Measurements from ENCODE around the gene VASP. TPM values are rescaled to one million over a fixed set of nuclear protein-coding genes. Genes with fewer than 3 reads are reported as not detected.

VASP gene
- total RNA-seq, 2 donors from 2014 or later = 76.8 to 156 TPM

DNA sequence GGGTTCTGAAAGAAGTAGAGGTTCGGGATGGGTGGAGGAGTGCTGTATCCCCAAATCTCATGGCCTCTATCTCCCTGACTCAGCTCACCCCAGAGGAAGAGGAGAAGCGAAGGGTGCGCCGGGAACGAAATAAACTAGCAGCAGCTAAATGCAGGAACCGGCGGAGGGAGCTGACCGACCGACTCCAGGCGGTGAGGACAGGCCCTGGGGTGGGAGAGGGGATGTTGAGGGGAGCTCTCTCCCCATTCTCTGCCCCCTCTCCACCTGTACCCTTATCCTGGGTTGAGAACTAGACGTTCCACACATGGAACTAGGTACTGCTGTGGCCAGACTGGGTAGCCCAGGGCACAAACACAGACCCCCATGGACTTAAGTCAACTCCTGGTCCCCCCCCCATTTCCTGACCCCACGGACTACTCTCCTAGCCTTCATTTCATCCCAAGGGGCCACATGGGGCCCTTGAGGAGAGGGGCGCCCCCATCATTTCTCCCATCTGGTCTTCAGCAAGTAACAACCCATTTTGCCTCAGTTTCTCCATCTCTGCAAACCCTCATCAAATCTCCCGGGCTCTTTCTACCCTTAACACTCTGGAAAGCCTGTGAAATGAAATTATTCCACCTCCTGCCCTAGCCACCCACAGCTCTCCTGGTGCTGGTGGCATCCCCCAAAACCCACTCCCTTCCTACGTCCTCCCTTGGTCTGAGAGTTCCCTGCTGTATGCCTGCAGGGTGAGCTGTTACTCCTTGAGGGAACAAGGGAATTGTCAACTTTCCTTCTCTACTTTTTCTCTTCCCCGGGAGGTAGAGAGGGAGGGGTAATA lies 36.0 kb upstream of the VASP start:
- DNase-seq (ENCODE audit: low spot score in 2 of 2) (no peak), ATAC-seq (no peak)
- peak overlapping the region; percentile 90 to 96 for H3K27ac Mint-ChIP-seq
- no peaks in the 10 kb centered on the region for H3K9me3 Mint-ChIP-seq
- H3K36me3 Mint-ChIP-seq = peaks cover 0 to 9% of the 10 kb centered on the region in 2 donors

DNA sequence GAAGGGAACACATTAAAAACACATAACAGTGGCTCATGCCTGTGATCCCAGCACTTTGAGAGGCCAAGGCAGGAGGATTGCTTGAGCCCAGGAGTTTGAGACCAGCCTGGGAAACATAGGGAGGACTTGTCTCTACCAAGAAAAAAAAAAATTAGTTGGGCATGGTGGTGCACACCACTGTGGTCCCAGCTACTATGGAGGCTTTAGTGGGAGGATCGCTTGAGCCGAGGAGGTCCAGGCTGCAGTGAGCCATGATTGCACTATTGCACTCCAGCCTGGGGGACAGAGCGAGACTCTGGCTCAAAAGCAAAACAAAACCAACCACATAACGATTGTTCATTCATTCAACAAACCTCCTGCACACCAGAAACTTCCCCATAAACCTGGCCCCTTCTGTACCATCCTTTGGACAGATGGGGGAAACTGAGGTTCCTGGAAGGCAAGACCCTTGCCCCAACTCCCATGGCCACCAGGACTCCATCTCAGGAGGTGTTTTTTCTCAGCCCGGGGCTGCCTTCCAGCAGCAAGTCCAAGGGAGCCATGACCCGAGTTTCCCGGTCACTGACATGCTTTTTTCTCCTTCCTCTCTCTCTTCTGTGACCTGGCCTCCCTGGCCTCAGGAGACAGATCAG lies 35.2 kb upstream of the VASP start:
- no peaks in the 10 kb centered on the region for H3K9me3 Mint-ChIP-seq
- no peak for DNase-seq (ENCODE audit: low spot score in 2 of 2)
- H3K27ac Mint-ChIP-seq = peak overlapping the region; percentile 90 to 96
- H3K36me3 Mint-ChIP-seq = peaks cover 0 to 9% of the 10 kb centered on the region in 2 donors
- no peak for ATAC-seq

DNA sequence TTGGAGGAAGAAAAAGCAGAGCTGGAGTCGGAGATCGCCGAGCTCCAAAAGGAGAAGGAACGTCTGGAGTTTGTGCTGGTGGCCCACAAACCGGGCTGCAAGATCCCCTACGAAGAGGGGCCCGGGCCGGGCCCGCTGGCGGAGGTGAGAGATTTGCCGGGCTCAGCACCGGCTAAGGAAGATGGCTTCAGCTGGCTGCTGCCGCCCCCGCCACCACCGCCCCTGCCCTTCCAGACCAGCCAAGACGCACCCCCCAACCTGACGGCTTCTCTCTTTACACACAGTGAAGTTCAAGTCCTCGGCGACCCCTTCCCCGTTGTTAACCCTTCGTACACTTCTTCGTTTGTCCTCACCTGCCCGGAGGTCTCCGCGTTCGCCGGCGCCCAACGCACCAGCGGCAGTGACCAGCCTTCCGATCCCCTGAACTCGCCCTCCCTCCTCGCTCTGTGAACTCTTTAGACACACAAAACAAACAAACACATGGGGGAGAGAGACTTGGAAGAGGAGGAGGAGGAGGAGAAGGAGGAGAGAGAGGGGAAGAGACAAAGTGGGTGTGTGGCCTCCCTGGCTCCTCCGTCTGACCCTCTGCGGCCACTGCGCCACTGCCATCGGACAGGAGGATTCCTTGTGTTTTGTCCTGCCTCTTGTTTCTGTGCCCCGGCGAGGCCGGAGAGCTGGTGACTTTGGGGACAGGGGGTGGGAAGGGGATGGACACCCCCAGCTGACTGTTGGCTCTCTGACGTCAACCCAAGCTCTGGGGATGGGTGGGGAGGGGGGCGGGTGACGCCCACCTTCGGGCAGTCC lies 34.5 kb upstream of the VASP start:
- no peak for ATAC-seq
- Mint-ChIP-seq H3K9me3 (no peaks in the 10 kb centered on the region), H3K27ac (peak overlapping the region; percentile 90 to 96), H3K36me3 (peaks cover 0 to 9% of the 10 kb centered on the region in 2 donors)
- no peak for DNase-seq (ENCODE audit: low spot score in 2 of 2)

DNA sequence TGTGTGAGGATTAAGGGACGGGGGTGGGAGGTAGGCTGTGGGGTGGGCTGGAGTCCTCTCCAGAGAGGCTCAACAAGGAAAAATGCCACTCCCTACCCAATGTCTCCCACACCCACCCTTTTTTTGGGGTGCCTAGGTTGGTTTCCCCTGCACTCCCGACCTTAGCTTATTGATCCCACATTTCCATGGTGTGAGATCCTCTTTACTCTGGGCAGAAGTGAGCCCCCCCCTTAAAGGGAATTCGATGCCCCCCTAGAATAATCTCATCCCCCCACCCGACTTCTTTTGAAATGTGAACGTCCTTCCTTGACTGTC lies 34.0 kb upstream of the VASP start:
- no peaks in the 10 kb centered on the region for H3K9me3 Mint-ChIP-seq
- DNase-seq (ENCODE audit: low spot score in 2 of 2) (no peak), ATAC-seq (no peak)
- H3K27ac Mint-ChIP-seq = peak overlapping the region; percentile 96
- H3K36me3 Mint-ChIP-seq = peaks cover 0 to 9% of the 10 kb centered on the region in 2 donors

DNA sequence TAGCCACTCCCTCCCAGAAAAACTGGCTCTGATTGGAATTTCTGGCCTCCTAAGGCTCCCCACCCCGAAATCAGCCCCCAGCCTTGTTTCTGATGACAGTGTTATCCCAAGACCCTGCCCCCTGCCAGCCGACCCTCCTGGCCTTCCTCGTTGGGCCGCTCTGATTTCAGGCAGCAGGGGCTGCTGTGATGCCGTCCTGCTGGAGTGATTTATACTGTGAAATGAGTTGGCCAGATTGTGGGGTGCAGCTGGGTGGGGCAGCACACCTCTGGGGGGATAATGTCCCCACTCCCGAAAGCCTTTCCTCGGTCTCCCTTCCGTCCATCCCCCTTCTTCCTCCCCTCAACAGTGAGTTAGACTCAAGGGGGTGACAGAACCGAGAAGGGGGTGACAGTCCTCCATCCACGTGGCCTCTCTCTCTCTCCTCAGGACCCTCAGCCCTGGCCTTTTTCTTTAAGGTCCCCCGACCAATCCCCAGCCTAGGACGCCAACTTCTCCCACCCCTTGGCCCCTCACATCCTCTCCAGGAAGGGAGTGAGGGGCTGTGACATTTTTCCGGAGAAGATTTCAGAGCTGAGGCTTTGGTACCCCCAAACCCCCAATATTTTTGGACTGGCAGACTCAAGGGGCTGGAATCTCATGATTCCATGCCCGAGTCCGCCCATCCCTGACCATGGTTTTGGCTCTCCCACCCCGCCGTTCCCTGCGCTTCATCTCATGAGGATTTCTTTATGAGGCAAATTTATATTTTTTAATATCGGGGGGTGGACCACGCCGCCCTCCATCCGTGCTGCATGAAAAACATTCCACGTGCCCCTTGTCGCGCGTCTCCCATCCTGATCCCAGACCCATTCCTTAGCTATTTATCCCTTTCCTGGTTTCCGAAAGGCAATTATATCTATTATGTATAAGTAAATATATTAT lies 33.3 kb upstream of the VASP start:
- peak overlapping the region; percentile 96 for H3K27ac Mint-ChIP-seq
- H3K36me3 Mint-ChIP-seq = peaks cover 0 to 9% of the 10 kb centered on the region in 2 donors
- DNase-seq (ENCODE audit: low spot score in 2 of 2) (no peak), ATAC-seq (no peak)
- no peaks in the 10 kb centered on the region for H3K9me3 Mint-ChIP-seq

DNA sequence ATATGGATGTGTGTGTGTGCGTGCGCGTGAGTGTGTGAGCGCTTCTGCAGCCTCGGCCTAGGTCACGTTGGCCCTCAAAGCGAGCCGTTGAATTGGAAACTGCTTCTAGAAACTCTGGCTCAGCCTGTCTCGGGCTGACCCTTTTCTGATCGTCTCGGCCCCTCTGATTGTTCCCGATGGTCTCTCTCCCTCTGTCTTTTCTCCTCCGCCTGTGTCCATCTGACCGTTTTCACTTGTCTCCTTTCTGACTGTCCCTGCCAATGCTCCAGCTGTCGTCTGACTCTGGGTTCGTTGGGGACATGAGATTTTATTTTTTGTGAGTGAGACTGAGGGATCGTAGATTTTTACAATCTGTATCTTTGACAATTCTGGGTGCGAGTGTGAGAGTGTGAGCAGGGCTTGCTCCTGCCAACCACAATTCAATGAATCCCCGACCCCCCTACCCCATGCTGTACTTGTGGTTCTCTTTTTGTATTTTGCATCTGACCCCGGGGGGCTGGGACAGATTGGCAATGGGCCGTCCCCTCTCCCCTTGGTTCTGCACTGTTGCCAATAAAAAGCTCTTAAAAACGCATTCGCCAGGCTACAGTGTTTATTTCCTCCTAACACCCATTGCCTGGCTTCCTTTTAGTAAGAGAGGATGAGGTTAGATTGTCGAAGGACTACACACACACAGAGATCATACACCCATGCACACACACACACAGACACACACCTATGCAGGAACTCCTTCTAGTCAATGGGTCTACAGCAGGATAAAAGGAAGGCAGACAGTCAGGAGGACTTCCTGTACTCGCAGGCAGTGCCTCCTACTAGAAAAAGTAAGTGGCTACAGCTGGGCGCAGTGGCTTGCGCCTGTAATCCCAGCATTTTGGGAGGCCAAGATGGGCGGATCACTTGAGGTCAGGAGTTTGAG lies 32.4 kb upstream of the VASP start:
- peak overlapping the region; percentile 96 for H3K27ac Mint-ChIP-seq
- no peak for ATAC-seq
- H3K9me3 Mint-ChIP-seq = no peaks in the 10 kb centered on the region
- H3K36me3 Mint-ChIP-seq = peaks cover 0 to 9% of the 10 kb centered on the region in 2 donors
- DNase-seq (ENCODE audit: low spot score in 2 of 2) = no peak

DNA sequence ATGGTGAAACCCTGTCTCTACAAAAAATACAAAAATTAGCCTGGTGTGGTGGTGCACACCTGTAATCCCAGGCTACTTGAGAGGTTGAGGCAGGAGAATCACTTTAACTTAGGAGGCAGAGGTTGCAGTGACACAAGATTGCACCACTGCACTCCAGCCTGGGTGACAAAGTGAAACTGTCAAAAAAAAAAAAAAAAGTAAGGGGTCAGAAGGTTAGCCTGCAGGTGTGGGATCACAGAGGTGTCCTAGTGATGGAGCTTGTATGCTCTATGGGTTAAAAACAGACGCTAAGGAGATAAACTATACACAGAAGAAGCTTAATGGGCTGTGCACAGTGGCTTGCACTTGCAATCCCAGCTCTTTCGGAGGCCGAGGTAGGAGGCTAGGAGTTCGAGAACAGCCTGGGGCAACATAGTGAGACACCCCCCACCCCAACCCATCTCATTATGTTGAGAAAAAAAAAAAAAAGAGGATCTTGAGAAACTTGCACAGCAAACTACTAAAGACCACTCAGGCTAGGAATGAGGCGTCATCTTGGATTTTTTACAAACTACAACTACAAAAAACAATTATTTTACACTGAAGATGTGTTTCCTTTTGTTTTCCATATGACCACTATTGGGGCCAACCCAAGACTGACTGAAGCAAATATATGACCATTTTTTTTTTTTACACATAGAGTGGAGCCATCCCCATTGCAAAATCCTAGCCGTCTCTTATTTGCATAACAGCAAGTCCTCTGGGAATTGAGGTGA lies 31.6 kb upstream of the VASP start:
- DNase-seq (ENCODE audit: low spot score in 2 of 2) (no peak), ATAC-seq (no peak)
- peaks cover 0 to 9% of the 10 kb centered on the region in 2 donors for H3K36me3 Mint-ChIP-seq
- no peaks in the 10 kb centered on the region for H3K9me3 Mint-ChIP-seq
- peak overlapping the region in 1 of 2 donors; percentile 96 for H3K27ac Mint-ChIP-seq

DNA sequence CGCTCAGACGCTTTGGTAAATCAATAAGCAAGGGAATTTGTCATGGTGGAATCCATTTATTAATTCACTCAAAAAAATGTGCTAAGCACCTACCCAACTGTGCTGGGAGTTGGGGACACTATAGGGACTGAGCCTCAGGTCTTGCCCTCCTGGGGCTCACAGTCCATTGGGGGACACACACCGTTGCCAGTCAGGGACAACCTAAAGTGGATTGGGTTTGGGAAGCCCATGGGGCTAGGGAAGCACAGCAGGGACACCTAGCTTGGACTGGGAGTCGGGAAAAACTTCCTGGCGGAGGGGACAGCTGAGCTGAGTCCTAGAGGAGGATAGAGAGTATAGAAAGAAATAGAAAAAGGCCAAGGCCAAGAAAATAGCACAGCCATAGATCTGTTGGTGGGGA lies 31.0 kb upstream of the VASP start:
- DNase-seq (ENCODE audit: low spot score in 2 of 2) = no peak

DNA sequence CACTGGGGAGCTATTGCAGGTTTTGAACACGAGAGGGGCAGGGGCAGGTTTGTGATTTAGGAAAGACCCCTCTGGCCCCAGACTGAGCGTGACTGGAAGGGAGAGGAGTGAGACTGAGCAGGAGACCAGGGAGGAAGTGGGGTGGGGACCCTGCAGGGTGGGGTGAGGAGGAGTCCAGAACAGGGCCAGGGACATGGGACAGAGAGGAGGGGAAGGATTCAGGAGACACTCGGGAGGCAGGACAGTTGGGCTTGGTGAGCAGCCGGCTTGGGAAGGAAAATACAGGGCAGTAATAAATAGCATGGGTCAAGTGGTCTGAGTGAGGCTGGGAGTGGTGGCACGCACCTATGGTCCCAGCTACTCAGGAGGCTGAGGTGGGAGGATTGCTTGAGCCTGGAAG lies 30.1 kb upstream of the VASP start:
- H3K36me3 Mint-ChIP-seq = peaks cover 0 to 9% of the 10 kb centered on the region in 2 donors
- DNase-seq (ENCODE audit: low spot score in 2 of 2) (no peak), ATAC-seq (no peak)
- peak overlapping the region in 1 of 2 donors; percentile 88 for H3K27ac Mint-ChIP-seq
- no peaks in the 10 kb centered on the region for H3K9me3 Mint-ChIP-seq

More for the DNA sequence above, 31.0 kb upstream of the VASP start:
- Mint-ChIP-seq H3K27ac (peak overlapping the region in 1 of 2 donors; percentile 96), H3K9me3 (no peaks in the 10 kb centered on the region), H3K36me3 (peaks cover 0 to 9% of the 10 kb centered on the region in 2 donors)
- ATAC-seq = no peak

DNA sequence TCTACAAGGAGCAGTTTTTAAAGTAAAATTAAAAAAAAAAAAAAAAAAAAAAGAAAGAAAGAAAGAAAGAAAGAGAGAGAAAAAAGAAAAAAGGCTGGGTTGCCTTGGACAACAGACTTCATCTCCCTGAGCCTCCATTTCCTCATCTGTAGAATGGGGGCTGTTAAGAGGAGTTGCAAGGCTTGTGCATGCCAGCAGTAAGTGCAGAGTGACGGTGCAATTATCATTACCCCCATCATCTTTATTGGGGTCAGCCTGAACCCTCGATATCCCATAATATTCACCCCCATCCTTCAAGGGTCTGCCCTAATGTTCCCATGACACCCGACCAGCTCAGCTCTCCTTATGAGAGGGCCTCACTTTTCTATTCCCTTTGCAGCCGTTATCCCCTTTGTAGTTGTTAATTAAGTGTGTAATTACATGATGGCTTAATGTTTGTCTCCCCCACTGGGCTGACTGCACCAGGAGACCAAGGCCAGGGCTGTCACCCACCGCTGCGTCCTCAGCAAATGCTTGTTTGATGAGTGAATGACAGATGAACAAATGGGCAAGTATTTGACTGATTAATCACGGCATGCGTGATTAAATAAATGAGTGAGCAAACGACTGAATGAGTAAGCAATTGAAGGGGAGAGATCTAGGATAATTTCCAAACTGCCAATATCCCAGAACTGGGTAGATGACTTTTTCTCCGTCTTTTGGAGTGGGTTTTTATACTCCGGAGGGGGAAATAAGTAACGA lies 29.4 kb upstream of the VASP start:
- ATAC-seq (peak; percentile 32 to 56), DNase-seq (ENCODE audit: low spot score in 2 of 2) (no peak)
- Mint-ChIP-seq H3K27ac (peak overlapping the region; percentile 8 to 74), H3K9me3 (no peaks in the 10 kb centered on the region), H3K36me3 (peaks cover 0 to 2% of the 10 kb centered on the region in 2 donors)

DNA sequence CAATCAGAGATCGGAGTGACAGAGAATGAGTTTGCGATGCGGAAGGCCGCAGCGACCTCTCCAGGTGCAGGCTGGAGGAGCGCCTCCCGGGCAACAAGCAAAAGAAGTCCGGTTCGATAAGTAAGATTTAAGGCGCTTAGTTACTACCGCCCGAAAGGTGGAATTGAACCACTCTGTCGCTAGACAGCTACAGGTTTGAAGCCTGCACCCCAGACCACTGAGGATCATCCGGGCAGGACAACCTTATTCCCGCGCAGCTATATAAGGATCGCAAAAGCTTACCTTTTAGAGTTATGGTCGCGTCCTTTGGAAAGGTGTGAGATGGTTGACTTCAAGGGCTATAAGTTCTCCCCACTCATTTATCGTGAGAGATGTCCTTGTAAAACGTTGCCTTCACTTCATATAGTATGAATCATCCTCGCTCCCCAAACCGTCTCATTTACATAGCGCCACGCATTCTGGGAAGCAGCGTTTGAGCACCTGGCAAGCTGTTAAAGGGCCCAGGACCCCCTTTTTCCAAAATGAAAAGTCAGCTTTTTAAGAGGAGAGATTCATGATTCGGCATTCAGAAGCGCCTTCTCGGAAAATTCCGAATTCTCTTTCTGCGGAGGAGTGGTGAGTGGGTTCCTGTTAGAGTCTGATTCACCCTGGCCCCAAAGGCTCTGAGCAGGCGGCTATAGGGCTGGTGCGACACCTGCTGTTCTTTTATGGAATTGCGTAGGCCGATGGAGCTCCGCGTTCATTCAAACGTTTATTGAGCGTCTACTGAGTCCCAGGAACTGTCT lies 28.6 kb upstream of the VASP start:
- no peaks in the 10 kb centered on the region for H3K36me3 Mint-ChIP-seq
- DNase-seq (ENCODE audit: low spot score in 2 of 2) = peak; percentile 92 to 94
- no peaks in the 10 kb centered on the region for H3K9me3 Mint-ChIP-seq
- peak overlapping the region; percentile 8 to 74 for H3K27ac Mint-ChIP-seq
- ATAC-seq = peak; percentile 76 to 82

DNA sequence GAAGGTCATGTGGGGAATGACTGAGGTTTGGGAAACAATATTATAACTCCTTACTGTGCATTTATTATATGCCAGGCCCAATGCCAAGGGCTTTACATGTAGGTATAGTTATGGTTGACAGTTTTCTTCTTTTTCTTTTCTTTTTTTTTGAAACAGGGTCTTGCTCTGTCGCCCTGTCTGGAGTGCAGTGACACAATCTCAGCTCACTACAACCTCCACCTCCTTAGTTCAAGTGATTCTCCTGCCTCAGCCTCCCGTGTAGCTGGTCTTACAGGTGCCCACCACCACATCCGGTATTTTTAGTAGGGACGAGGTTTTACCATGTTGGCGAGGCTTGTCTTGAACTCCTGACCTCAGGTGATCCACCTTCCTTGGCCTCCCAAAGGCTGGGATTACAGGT lies 24.2 kb upstream of the VASP start:
- H3K36me3 Mint-ChIP-seq = no peaks in the 10 kb centered on the region
- H3K27ac Mint-ChIP-seq = no peak overlapping the region
- DNase-seq (ENCODE audit: low spot score in 2 of 2) (no peak), ATAC-seq (no peak)
- H3K9me3 Mint-ChIP-seq = no peaks in the 10 kb centered on the region

DNA sequence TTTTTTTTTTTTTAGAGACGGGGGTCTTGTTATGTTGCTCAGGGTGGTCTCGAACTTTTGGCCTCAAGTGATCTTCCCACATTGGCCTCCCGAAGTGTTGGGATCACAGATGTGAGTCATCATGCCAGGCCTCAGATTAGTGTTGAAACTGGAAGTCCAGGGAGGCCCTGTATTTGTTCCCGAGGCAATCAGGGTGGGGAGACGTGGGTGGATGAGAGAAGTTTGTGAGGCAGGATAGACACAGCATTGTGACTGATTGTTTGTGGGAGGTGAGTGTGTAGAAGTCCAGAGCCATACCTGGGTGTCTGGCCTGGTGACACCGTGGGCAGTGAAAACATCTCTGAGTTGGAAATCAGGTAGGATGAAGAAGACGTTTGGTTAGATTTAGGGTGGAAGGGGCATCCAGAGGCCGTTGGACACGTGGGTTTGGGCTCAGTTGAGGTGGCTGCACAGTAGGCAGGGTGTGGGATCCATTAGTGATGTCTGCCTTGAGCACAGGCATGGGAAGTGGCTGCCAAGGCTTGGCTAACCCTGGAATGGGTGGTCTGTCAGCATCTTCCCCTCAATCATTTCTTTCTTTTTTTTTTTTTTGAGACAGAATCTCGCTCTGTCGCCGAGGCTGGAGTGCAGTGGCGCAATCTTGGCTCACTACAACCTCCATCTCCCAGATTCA lies 22.9 kb upstream of the VASP start:
- no peak overlapping the region for H3K27ac Mint-ChIP-seq
- no peaks in the 10 kb centered on the region for H3K36me3 Mint-ChIP-seq
- no peaks in the 10 kb centered on the region for H3K9me3 Mint-ChIP-seq
- DNase-seq (ENCODE audit: low spot score in 2 of 2) (no peak), ATAC-seq (no peak)

Measured in activated naive CD4-positive, alpha-beta T cell treated with anti-CD3 and anti-CD28 coated beads, Interleukin-2, amount 50 U/mL, for 72 hours (primary cell).